ENCODE results near the gene COL4A6.

GRCh38 chrX:108167211-108167872, 270.9 kb downstream of the COL4A6 start:
- TF ChIP-seq CTCF (conservative IDR thresholded peaks at IDR 0.05; ENCODE audit: low read length) (no peak), EZH2phosphoT487 (IDR thresholded peaks at IDR 0.05; ENCODE audit: borderline replicate concordance, low read depth, low read length) (no peak)

Measured in OCI-LY7 (cell line).